Astrocyte (in vitro differentiated cells and primary cell): ENCODE data around the gene PLCB4. TPM values are rescaled to one million over a fixed set of nuclear protein-coding genes. Genes with fewer than 3 reads are reported as not detected.
A peak's percentile ranks its signal among the peaks of the same experiment; 100 is the strongest.
"Not testable (repeated sequence)": the region's sequence is repeated elsewhere in the genome, so short reads cannot be mapped to it uniquely, and the experiment has no call there.

Experiments
- DNase-seq: peaks from one replicate; pipeline ENCODE4 v3.0.0-alpha.2; 2010; ENCODE audit warnings: low read depth
- FAIRE-seq: peaks from 2 replicates; lab custom pipeline; 2011; peaks lifted over from hg19 to GRCh38; lab: Jason Lieb, UNC
- H2AFZ ChIP-seq: 2 replicates; pipeline ENCODE4 v1.6.0; 2012; ENCODE audit warnings: low read depth, low read length, inconsistent platforms
- H3K27ac ChIP-seq: 2 replicates; pipeline ENCODE4 v1.5.1; 2011; ENCODE audit warnings: low read depth, low read length, inconsistent platforms
- H3K27me3 ChIP-seq: 2 replicates; pipeline ENCODE4 v1.6.0; 2011; ENCODE audit warnings: low read length, inconsistent platforms; ENCODE audit not compliant: insufficient read depth
- H3K36me3 ChIP-seq: 2 replicates; pipeline ENCODE4 v1.5.1; 2011; ENCODE audit warnings: low read length, inconsistent platforms; ENCODE audit not compliant: insufficient read depth
- H3K4me1 ChIP-seq: 2 replicates; pipeline ENCODE4 v1.5.1; 2011; ENCODE audit warnings: low read length, inconsistent platforms; ENCODE audit not compliant: insufficient read depth
- H3K4me2 ChIP-seq: 2 replicates; pipeline ENCODE4 v1.6.0; 2012; ENCODE audit warnings: low read length, inconsistent platforms
- H3K4me3 ChIP-seq: 2 replicates; pipeline ENCODE4 v1.5.1; 2011; ENCODE audit warnings: low read depth, mild to moderate bottlenecking, low read length, inconsistent platforms; ENCODE audit not compliant: insufficient read depth
- H3K79me2 ChIP-seq: 2 replicates; pipeline ENCODE4 v1.6.0; 2012; ENCODE audit warnings: mild to moderate bottlenecking, low read length, inconsistent platforms; ENCODE audit not compliant: insufficient read depth
- H3K9ac ChIP-seq: 2 replicates; pipeline ENCODE4 v1.6.0; 2012; ENCODE audit warnings: mild to moderate bottlenecking, low read length, inconsistent platforms
- H3K9me3 ChIP-seq: 2 replicates; pipeline ENCODE4 v1.5.1; 2012; ENCODE audit warnings: low read depth, mild to moderate bottlenecking, low read length, inconsistent platforms; ENCODE audit not compliant: insufficient read depth
- H4K20me1 ChIP-seq: 2 replicates; pipeline ENCODE4 v1.6.0; 2012; ENCODE audit warnings: low read length, inconsistent platforms; ENCODE audit not compliant: insufficient read depth
- H3K27ac Mint-ChIP-seq: one replicate; pipeline ENCODE4 v1.8.0; 2021; ENCODE audit warnings: mild to moderate bottlenecking, mixed read lengths; ENCODE audit not compliant: unreplicated experiment
- H3K27me3 Mint-ChIP-seq: one replicate; pipeline ENCODE4 v1.8.0; 2021; ENCODE audit warnings: low read depth, mixed read lengths; ENCODE audit not compliant: unreplicated experiment
- H3K36me3 Mint-ChIP-seq: one replicate; pipeline ENCODE4 v1.8.0; 2021; ENCODE audit warnings: low read depth, mixed read lengths; ENCODE audit not compliant: unreplicated experiment
- H3K4me1 Mint-ChIP-seq: one replicate; pipeline ENCODE4 v1.8.0; 2021; ENCODE audit warnings: low read depth, mixed read lengths; ENCODE audit not compliant: unreplicated experiment
- H3K4me3 Mint-ChIP-seq: one replicate; pipeline ENCODE4 v1.8.0; 2021; ENCODE audit warnings: mild to moderate bottlenecking, moderate library complexity, mixed read lengths; ENCODE audit not compliant: unreplicated experiment
- H3K9me3 Mint-ChIP-seq: one replicate; pipeline ENCODE4 v1.8.0; 2021; ENCODE audit warnings: mild to moderate bottlenecking, mixed read lengths; ENCODE audit not compliant: unreplicated experiment
- EZH2 ChIP-seq: IDR thresholded peaks from 2 replicates; pipeline ENCODE4 v1.6.1; 2012; ENCODE audit warnings: mild to moderate bottlenecking, low read length, inconsistent platforms; ENCODE audit not compliant: insufficient read depth
- total RNA-seq: library from RNA; stranded (reverse); gene quantifications from 2 replicates; pipeline ENCODE4 v1.2.1, GENCODE V29; 2021
- TF ChIP-seq, protein P1 (sequence below): IDR thresholded peaks from 2 replicates; pipeline ENCODE4 v1.5.1; 2011; ENCODE audit warnings: low read depth, mild to moderate bottlenecking, inconsistent platforms, low read length, moderate library complexity; ENCODE audit not compliant: insufficient read depth

PLCB4 gene
- total RNA-seq, 1 donor from 2014 or later = 58.2 TPM

DNA sequence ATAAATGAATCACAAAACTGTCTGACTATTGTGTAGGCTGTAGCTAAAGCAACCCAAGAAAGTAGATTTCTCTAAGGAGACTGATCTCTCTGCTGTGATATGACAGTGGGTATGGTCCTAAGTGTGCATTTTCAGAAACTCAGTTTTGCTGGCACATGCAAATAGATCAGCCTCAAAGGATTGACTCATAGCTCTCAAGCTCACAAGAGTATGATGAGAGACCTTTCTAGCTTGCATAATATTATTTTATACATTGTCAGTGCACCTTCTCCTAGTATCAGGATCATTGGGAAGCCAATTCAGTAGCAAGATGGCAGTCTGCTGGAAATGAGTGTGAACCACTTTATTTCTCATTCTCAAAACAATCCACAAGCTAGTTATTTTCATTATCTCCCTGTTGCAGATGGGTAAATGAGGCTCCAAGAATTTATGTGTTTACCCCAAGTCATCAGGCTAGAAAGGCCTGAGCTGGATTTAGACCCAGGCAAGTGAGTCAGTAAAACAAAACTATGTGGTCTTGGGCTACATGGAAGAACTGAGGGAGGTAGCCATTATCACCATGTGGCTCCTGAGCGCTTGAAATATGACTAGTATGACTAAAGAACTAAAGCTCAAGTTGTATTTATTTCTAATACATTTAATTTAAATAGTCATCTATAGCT is 27.9 kb upstream of the PLCB4 start:
- no peak overlapping the region for H3K9ac ChIP-seq
- no peaks in the 10 kb centered on the region for H3K79me2 ChIP-seq
- FAIRE-seq (peak; percentile 5), DNase-seq (peak; percentile 64)
- no peak overlapping the region for H2AFZ ChIP-seq
- Mint-ChIP-seq H3K9me3 (peaks cover 2% of the 10 kb centered on the region), H3K4me3 (no peak overlapping the region), H3K4me1 (peaks cover 10% of the 10 kb centered on the region), H3K27ac (peak overlapping the region; percentile 42), H3K27me3 (no peaks in the 10 kb centered on the region), H3K36me3 (no peaks in the 10 kb centered on the region)
- H3K36me3 ChIP-seq = no peaks in the 10 kb centered on the region
- no peaks in the 10 kb centered on the region for H4K20me1 ChIP-seq
- no peak overlapping the region for H3K4me3 ChIP-seq
- H3K4me2 ChIP-seq = no peak overlapping the region
- H3K9me3 ChIP-seq = no peaks in the 10 kb centered on the region
- no peaks in the 10 kb centered on the region for H3K27me3 ChIP-seq
- H3K27ac ChIP-seq = no peak overlapping the region
- no peaks in the 10 kb centered on the region for H3K4me1 ChIP-seq
- TF ChIP-seq, protein P1, sequence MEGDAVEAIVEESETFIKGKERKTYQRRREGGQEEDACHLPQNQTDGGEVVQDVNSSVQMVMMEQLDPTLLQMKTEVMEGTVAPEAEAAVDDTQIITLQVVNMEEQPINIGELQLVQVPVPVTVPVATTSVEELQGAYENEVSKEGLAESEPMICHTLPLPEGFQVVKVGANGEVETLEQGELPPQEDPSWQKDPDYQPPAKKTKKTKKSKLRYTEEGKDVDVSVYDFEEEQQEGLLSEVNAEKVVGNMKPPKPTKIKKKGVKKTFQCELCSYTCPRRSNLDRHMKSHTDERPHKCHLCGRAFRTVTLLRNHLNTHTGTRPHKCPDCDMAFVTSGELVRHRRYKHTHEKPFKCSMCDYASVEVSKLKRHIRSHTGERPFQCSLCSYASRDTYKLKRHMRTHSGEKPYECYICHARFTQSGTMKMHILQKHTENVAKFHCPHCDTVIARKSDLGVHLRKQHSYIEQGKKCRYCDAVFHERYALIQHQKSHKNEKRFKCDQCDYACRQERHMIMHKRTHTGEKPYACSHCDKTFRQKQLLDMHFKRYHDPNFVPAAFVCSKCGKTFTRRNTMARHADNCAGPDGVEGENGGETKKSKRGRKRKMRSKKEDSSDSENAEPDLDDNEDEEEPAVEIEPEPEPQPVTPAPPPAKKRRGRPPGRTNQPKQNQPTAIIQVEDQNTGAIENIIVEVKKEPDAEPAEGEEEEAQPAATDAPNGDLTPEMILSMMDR = no peak
- no peak for TF ChIP-seq EZH2

DNA sequence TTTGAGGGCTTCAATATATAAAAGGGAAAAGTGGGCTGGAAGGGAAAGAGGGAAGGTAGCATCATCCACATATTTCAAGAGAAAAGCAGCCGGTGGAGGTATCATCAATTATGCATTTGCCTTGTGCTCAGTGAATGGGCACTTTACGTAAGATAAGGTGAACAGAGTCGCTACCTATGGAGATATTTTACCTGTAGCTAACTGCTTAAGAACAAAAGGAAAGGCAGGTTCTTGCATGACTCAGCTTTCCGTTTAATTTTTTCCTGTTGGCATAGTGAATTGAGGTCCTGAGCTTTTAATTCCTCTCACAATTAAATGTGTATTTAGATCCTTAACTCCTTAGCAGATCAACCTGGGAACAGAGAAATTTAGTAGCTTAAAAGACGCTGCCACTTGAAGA is 25.5 kb upstream of the PLCB4 start:
- Histone ChIP-seq H3K4me2 (no peak overlapping the region), H3K9ac (no peak overlapping the region), H2AFZ (no peak overlapping the region), H3K36me3 (no peaks in the 10 kb centered on the region), H3K27me3 (no peaks in the 10 kb centered on the region), H3K9me3 (no peaks in the 10 kb centered on the region), H3K4me1 (no peaks in the 10 kb centered on the region), H3K79me2 (no peaks in the 10 kb centered on the region), H3K4me3 (no peak overlapping the region), H3K27ac (no peak overlapping the region), H4K20me1 (no peaks in the 10 kb centered on the region)
- FAIRE-seq (no peak), DNase-seq (no peak)
- H3K27me3 Mint-ChIP-seq = no peaks in the 10 kb centered on the region
- no peaks in the 10 kb centered on the region for H3K36me3 Mint-ChIP-seq
- peak overlapping the region; percentile 69 for H3K27ac Mint-ChIP-seq
- no peak overlapping the region for H3K4me3 Mint-ChIP-seq
- H3K9me3 Mint-ChIP-seq = peaks cover 8% of the 10 kb centered on the region
- H3K4me1 Mint-ChIP-seq = peaks cover 10% of the 10 kb centered on the region
- no peak for TF ChIP-seq EZH2
- TF ChIP-seq, protein P1 = no peak

DNA sequence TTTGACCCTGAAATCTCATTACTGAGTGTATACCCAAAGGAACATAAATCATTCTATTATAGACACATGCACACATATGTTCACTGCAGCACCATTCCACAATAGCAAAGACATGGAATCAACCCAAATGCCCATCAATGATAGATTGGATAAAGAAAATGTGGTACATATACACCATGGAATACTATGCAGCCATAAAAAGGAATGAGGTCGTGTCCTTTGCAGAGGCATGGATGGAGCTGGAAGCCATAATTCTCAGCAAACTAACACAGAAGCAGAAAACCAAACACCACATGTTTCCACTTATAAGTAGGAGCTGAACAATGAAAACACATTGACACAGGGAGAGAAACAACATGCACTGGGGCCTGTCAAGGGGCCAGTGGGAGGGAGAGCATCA is 21.0 kb upstream of the PLCB4 start:
- not testable (repeated sequence) for H3K9ac ChIP-seq, H3K27ac ChIP-seq, H3K27me3 Mint-ChIP-seq, H3K4me2 ChIP-seq, H3K27me3 ChIP-seq, H3K36me3 Mint-ChIP-seq, H3K9me3 ChIP-seq, H3K79me2 ChIP-seq, H4K20me1 ChIP-seq, H3K4me3 Mint-ChIP-seq, H3K4me3 ChIP-seq, H3K27ac Mint-ChIP-seq, H3K36me3 ChIP-seq, DNase-seq, FAIRE-seq, H2AFZ ChIP-seq
- H3K9me3 Mint-ChIP-seq = peaks cover 10% of the 10 kb centered on the region
- peaks cover 18% of the 10 kb centered on the region for H3K4me1 Mint-ChIP-seq
- peaks cover 16% of the 10 kb centered on the region for H3K4me1 ChIP-seq
